Stimulated activated CD8-positive, alpha-beta memory T cell treated with anti-CD3 and anti-CD28 coated beads, Interleukin-7, amount 100 ng/mL, for 24 hours (primary cell): ENCODE measurements around the gene PLEKHG4B.
"Not testable (repeated sequence)": the region's sequence is repeated elsewhere in the genome, so short reads cannot be mapped to it uniquely, and the experiment has no call there.

Experiments used
- DNase-seq: peaks from one replicate; pipeline ENCODE4 v3.0.0-alpha.2; 2020; ENCODE audit warnings: low read depth

Gene PLEKHG4B

DNA sequence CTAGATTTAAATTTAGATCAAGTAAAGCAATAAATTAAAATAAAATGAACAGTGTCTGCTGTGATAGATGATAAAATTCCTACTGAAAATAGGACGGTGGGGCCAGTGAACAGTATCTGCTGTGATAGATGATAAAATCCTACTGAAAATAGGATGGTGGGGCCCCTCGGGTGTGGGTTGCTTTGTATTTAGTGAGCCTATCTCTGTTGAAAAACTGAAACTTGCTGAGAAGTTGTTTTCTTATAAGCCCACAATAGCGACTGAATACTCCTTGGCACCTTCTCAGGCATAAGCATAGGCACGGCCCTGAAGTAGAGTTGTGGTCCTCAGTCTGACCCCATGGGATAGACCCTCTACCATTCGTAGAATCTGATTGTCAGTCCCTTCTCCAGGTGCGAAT lies 131.8 kb downstream of the PLEKHG4B start:
- DNase-seq, result no peak

DNA sequence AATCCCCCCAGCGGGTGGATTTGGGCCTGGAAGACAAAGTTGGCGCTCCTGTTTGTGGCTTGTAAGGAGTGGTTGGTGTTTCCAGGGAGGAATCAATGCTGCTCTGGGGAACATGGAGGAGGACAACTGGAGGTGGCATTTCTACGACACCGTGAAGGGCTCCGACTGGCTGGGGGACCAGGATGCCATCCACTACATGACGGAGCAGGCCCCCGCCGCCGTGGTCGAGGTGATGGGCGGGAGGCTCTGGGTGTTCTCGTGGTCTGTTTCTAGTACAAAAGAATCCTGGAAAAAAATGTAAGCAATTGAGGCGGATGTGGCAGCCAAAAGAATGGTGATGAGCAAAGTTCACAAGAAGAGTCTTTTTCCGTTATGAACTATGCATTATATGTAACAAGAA lies 133.4 kb downstream of the PLEKHG4B start:
- DNase-seq, result no peak

DNA sequence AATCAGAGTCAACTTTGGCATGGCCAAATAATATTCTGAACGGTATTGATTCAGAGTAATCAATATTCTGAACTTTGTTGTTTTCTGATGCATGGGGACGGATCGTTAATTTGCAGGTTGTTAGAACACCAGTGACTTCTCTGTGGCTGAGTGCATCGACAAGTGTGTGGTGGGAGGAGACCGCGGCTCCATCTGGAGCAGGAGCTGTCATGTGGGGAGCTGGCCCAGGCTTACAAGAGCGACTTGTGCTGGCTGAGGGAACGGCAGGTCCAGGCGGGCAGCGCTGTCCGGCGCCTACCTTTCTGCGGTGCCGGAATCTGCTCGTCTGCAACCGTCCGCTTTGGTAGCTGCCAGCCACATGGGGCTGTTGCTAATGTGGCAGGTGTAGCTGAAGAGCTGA lies 135.4 kb downstream of the PLEKHG4B start:
- not testable (repeated sequence) for DNase-seq

DNA sequence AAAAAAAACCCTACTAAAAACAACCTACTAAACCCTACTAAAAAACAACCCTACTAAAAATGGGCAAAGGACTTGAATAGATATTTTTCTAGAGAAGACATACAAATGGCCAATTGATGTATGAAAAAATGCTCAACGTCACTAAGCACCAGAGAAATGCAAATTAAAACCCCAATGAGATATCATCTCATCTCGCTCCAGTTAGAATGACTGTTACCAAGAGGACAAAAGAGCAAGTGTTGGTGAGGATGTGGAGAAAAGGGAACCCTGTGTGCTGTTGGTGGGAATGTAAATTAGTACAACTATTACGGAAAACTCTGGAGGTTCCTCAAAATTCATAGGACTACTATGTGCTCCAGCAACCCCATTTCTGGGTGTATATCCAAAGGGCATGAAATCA lies 136.9 kb downstream of the PLEKHG4B start:
- no peak for DNase-seq

DNA sequence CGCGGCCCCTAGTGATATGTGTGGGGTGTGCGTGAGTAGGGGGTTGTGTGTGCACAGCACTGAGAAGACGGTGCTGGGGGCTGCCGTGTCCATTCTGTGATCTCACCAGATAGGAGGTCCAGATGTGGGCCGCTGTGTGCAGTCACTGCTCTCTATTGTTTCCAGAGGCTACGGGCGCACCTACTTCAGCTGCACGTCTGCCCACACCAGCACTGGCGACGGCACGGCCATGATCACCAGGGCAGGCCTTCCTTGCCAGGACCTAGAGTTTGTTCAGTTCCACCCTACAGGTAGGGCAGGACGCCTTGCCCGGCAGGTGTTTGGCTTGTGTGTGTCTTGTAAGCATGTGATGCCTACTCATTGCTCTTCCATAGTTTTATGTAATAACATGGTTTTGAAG lies 138.7 kb downstream of the PLEKHG4B start:
- DNase-seq, result no peak

DNA sequence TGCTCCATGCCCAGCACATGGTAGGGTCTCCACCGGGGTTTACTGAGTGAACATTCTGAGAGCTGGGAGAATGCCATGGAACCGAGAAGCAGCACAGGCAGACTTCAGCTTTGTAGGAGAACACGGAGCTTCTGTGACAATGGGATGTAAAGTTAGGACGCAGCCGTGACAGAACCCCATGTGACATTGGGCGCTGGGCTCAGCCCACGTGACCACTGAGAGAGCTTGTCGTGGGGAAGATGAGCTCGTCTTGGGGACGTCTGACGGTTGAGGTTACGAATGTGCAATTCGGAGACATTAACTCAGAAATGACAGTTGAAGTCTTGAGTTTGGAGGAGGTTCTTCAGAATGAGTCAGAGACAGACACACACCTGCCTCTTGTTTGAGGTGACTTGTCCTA lies 139.7 kb downstream of the PLEKHG4B start:
- DNase-seq, result no peak

DNA sequence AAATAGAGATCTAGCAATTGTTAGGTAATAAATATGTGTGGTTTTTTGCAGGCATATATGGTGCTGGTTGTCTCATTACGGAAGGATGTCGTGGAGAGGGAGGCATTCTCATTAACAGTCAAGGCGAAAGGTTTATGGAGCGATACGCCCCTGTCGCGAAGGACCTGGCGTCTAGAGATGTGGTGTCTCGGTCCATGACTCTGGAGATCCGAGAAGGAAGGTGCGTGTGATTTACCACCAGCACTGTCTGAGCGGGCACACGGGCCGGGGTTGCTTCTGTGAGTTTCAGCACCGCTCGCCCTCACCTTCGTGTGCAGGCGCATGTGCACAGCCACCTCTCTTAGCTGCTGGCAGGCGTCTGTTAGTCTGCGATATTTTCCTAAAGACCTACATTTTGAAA lies 141.5 kb downstream of the PLEKHG4B start:
- not testable (repeated sequence) for DNase-seq

DNA sequence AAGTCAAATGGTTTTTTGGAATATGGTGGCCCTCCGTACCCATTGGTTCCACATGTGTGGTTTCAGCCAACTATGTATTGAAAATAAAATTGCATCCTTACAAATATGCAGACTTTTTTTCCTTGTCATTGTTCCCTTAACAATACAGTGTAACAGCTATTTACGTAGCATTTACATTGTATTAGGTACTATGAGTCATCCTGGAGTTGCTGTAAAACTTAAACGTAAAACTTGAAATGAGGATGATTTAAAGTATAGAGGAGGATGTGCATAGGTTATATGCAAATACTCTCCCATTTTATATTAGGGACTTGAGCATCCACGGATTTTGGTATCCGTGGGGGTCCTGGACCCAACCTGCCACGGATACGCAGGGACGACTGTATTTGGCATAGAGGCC lies 142.5 kb downstream of the PLEKHG4B start:
- DNase-seq, result no peak

DNA sequence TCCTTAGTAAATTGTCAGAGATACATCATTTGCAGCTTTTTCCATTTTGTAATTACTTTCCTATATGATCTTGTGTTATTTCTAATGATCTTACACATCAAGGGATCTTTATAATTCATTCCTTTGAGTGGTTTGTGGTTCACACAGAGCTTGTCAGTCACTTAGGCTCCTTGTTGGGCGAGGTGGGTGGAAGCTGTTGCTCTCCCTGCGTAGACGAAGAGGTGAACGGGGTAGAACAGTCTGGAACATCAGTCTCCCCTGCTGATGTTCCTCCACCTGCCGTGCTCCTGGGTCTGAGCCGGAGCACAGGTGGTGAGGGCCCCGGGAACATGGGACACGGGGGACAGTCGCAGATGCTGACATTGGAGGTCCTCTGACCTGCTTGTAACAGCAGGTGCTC lies 143.6 kb downstream of the PLEKHG4B start:
- DNase-seq, result not testable (repeated sequence)

DNA sequence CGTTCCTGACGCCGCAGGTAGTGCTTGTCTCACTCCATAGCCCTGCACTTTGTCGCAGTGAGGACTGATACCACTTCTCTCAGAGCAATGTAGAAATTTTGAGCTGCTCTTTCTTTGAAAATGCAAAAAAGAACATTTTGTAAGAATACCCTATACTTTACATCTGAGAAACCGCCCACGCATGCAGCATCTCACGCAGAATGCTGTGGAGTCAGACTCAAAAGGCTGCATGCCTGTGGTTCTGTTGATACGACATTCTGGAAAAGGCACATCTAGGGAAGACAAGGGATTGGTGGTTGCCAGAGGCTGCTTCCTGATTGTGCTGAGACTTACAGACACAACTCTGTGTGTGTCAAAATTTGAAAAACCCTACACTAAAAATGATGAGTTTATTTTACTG lies 146.0 kb downstream of the PLEKHG4B start:
- DNase-seq, result not testable (repeated sequence)
